AG09309 (cell line): ENCODE data around the gene SALL1.

Source experiments
- DNase-seq: peaks from one replicate; pipeline ENCODE4 v3.0.0-alpha.2; 2010; ENCODE audit warnings: low read depth
- H3K4me3 ChIP-seq: 2 replicates; pipeline ENCODE4 v1.5.1; 2011; ENCODE audit warnings: mild to moderate bottlenecking, low read depth, low read length, moderate library complexity; ENCODE audit not compliant: control insufficient read depth
- TF ChIP-seq, protein P1 (sequence below): IDR thresholded peaks from 2 replicates; pipeline ENCODE4 v1.5.1; 2011; ENCODE audit warnings: mild to moderate bottlenecking, low read depth, low read length, inconsistent platforms; ENCODE audit not compliant: insufficient read depth, control insufficient read depth; ENCODE audit errors: missing control alignments

SALL1 gene

DNA sequence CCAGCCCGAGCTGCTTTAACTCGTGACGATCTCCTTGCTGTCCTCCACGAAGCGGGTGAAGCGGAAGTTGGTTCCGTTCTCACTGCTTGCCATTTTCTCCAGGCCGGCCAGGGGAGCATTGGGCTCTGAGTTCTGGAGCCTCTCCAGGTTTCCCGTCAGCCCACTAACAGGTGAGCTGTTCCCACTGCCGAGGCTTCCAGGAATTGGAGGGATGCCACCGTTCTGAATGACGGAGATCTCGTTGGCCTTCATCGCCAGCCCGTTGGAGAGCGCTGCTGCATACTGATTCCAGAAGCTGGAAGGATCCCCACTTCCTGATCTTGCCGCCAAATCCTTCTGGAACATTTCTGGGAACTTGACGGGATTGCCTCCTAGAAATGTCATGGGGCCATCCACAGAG is 14.0 kb downstream of the SALL1 start:
- TF ChIP-seq, protein P1, sequence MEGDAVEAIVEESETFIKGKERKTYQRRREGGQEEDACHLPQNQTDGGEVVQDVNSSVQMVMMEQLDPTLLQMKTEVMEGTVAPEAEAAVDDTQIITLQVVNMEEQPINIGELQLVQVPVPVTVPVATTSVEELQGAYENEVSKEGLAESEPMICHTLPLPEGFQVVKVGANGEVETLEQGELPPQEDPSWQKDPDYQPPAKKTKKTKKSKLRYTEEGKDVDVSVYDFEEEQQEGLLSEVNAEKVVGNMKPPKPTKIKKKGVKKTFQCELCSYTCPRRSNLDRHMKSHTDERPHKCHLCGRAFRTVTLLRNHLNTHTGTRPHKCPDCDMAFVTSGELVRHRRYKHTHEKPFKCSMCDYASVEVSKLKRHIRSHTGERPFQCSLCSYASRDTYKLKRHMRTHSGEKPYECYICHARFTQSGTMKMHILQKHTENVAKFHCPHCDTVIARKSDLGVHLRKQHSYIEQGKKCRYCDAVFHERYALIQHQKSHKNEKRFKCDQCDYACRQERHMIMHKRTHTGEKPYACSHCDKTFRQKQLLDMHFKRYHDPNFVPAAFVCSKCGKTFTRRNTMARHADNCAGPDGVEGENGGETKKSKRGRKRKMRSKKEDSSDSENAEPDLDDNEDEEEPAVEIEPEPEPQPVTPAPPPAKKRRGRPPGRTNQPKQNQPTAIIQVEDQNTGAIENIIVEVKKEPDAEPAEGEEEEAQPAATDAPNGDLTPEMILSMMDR = no peak
- H3K4me3 ChIP-seq = no peak overlapping the region
- no peak for DNase-seq

DNA sequence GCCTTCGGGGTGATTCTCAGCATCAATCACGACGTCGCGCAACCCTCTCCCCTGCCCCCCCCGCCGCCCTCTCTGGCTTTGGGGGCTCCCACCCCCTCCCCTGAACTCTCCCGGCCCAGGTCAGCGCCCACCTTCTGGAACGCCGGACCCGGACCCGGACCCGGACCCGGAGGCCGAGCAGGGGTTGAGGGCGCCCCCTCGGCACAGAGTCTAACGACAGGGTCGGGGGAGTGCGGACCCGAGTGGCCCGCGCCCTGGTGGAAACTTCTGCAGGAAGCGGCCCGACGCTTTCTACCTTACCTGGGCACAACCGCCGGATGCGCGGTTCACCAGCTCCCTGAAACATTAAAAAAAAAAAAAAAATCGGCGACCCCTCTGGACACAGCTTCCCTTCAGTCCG is 16.2 kb downstream of the SALL1 start:
- H3K4me3 ChIP-seq = no peak overlapping the region
- TF ChIP-seq, protein P1 = no peak
- DNase-seq = no peak

DNA sequence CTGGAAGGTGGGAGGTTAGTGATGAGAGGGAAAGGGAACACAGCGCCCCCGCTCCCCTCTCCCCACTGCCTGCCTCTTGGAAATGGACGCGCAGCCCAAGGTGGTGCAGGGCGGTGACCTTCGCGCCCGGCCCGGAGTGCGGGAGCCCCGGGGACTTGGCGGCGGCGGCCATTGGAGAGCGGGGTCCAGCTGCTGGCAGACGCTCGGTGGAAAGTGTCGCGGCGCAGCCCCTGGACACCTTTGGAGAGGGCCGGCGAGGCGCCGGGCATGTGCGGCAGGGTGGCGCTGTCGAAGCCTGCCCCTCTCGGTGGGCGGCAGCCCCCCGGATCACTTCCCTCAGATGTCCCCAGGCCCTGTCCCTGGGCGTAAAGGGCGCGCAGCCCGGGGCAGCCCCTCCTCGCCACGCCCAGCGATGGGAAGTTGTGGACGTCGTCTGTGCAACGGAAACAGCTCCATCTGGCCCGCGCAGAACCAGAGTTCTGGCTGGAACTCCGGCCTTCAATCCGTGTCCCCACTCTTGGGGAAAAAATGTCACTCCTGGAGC is 16.7 kb downstream of the SALL1 start:
- TF ChIP-seq, protein P1 = no peak
- DNase-seq = no peak
- H3K4me3 ChIP-seq = no peak overlapping the region

DNA sequence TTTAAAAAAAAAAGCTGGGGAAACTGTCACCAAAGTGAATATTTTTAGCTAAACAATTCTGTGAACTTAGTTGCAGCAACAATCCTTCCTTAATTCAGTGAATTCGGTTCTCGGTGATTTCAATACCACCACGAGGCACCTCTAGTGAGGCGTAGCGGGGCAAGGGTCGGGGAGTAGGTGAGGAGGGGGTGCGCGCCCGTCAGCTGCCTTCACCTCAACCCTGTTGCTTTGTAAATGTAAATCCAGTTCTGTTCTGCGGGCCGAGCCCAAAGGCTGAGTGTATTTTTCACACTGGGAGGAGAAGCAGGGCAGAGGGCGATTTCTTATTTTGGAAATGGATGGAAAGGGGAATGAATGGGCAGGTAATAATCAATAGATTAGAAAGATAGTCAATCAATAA is 17.4 kb downstream of the SALL1 start:
- DNase-seq = no peak
- H3K4me3 ChIP-seq = no peak overlapping the region
- TF ChIP-seq, protein P1 = no peak

DNA sequence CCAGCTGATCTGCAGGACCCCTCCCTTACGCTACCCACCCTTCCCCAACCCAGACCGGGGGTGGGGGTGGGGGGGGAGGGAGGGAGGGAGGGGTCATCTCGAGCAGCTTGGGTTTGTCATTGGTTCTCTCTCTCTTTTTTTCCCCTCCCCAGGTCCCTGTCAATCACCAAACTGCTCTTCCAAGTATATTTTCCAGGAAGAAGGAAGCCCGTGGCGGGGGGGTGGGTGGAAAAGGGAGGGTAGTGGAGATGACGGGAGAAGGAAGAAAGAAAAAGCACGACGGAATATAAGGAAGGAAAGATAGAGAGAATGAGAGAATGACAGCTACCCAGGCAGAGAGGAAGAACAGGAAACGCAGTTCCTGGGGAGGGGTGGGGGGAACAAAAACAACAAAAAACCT is 17.9 kb downstream of the SALL1 start:
- DNase-seq = no peak
- TF ChIP-seq, protein P1 = no peak
- H3K4me3 ChIP-seq = no peak overlapping the region

DNA sequence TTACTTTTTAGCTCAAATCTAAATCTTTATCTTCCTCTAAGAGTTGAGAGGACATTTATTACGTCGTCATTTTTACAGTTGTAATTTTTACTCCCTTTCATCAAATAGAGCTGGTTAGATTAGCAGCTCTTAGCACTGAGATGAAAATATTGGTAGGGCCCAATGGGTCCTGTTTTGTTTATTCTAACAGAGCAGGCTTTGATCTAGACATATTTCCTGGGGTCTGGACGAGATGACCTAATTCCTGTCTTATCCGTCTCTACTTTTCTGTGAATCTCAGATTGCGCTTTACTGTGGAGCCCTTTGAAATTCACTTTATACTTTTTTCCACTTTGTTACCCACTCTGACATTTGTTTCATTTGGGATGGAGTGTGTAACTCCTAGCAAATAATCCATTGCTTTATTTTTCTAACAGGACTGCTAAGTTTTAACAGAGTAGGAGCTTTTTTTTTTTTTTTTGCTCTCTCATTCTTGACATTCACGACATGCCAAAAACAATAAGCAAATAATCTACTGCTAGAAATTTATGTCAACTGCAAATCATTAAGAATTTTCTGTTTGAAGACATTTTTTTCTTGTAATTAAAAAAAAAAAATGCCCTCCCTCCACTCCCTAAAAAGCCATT is 18.5 kb downstream of the SALL1 start:
- DNase-seq = no peak
- TF ChIP-seq, protein P1 = no peak
- H3K4me3 ChIP-seq = no peak overlapping the region
